HS-5 (cell line): ENCODE data around the gene FCN2.
"Not testable (repeated sequence)": the region's sequence is repeated elsewhere in the genome, so short reads cannot be mapped to it uniquely, and the experiment has no call there.

Experiments
- DNase-seq: peaks from one replicate; pipeline ENCODE4 v3.0.0-alpha.2; 2012; ENCODE audit warnings: low read depth

The FCN2 gene

GRCh38 chr9:134847752-134848432 is 32.7 kb upstream of the FCN2 start:
- no peak for DNase-seq

- no peak for DNase-seq
Observed at GRCh38 chr9:134848504-134848903, 32.1 kb upstream of the FCN2 start.

GRCh38 chr9:134850611-134851010 is 30.0 kb upstream of the FCN2 start:
- DNase-seq = no peak

DNA sequence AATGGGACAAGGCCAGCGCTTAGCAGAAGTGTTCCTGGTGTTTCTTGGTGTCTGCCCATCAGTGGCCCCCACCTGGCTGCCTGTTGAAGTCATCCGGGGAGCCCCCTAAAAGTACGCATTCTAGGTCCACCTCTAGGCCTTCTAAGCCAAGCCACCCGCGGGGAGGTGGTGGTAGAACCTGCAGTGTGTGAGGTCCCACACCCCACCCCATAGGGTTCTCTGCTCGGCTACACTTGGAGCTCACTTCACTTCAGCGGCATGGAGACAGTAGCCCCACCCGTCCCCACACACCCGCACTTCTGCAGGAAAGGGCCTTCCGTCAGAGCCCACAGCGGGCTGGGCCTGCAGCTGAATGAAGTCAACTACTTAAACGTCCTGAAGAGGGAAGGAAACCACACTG is 29.6 kb upstream of the FCN2 start:
- DNase-seq = no peak

DNA sequence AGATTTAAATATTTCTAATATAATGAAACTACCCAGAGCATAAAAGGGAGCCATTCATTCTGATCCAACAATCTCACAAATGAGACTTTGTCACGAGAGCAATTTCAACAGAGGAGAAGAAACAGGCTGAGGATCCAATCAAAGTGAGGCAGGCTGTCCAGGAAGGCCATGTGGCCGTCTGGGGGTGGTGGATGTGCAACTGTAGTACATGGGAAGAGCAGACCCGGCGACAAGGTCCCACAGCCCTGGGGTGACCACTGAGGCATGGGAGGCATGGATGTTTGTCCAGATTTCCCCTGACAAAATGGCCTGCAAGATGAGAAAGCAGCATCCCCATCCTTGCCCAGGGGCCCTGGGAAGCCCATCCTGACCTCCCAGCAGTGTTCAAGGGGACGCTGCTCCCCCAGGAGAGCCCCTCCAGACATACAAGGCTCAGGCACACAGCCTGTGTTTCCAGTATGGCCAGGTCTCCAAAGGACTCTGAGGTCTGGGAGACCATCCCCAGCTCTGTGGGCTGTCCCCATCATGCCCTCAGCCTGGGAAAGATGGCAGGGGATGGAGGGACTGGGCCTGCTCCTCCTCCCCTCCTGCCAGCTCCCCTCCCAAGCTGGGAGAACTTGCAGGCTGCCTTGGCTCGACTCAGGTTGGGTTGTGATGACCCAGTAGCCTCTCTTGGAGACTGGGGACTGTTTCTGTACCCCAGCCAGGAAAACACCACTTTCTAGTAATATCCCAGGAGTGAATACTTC is 27.5 kb upstream of the FCN2 start:
- DNase-seq = no peak

- DNase-seq = no peak
Observed at GRCh38 chr9:134853893-134854292, 26.7 kb upstream of the FCN2 start.

DNA sequence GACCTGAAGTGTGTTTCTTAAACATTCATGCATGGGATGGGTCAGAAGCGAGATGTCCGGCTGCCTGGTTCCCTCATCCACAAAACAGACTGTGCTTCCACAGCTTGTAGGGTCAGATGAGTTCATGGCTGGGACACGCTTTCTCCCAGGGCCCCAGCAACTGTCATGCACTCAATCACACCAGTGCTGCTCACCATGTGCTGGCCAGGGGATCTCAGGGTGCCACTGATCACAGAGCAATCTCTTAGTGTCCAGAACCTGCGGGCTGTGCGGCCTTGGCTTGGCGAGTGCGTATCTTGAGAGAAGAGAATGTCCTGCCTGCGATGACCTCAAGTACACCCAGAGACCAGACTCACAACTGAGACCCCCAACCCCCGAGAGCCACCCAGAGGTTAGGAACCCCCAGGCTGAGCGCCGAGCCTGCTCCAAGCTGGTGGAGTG is 26.0 kb upstream of the FCN2 start:
- DNase-seq = no peak

DNA sequence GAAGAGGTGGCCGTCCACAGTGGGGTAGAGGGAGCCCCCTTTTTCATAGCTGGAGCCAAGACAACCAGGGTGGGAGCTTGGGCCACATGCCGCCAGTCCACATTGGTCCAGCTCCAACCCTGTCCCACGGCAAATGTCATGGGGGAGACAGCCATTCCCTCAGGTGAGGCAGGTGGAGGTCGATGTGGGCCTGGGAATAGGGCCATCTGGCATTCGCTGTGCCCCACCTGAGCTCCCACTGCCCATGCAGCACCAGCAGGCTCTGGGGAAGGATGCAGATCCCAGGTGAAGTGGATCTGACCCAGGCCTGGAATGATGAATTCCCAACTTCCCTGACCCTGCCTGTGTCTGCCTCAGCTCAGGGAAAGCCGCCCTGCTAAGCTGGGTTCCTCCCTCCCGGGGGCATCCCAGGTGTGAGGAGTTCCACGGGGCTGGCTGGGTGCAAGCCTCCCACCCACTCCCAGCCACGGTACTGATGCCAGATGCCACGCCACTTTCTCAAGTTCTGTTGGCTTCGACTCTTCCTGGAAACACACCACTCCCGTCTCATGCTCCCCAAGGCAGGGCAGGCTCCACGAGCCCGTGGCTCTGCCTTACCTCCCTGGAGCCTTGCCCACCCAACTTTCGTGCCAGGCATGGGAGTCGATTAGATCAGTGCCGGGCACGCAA is 25.2 kb upstream of the FCN2 start:
- no peak for DNase-seq

- DNase-seq = no peak
Observed at GRCh38 chr9:134855900-134856377, 24.7 kb upstream of the FCN2 start.

- not testable (repeated sequence) for DNase-seq
Observed at GRCh38 chr9:134857451-134857850, 23.2 kb upstream of the FCN2 start.

- DNase-seq = peak; percentile 14
Observed at GRCh38 chr9:134858051-134858841, 22.4 kb upstream of the FCN2 start.

- no peak for DNase-seq
Observed at GRCh38 chr9:134860510-134860909, 20.1 kb upstream of the FCN2 start.

DNA sequence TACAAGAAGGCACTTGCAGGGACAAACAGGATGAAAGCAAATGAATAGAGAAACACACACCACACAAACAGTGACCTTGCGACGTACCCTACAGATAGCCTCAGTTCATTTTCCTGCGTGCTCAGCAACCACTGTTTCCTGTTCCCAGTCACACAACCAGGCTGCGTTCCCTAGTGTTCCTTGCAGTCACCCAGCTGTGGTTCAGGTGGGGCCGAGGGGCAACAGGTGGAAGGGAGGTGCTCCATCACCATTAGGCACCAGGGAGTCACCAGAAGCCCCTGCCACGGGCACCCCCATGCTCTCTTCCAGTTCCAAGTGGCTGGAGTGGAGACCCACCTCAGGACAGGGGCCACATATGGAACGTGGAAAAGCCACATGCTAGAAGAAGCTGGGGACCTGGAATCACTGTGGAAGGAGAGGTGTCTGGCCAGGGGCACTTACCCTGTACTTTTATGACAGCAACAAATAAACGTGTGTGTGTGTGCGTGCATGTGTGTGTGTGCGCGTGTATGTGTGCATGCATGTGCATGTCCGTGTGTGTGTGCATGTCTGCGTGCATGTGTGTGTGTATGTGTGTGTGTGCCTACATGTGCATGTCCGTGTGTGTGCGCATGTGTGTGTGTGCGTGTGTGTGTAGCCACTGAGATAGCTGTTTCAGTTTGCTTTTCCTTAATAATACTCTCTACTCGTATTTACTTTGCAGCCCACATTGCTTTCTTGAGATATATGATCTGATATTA is 18.8 kb upstream of the FCN2 start:
- no peak for DNase-seq

DNA sequence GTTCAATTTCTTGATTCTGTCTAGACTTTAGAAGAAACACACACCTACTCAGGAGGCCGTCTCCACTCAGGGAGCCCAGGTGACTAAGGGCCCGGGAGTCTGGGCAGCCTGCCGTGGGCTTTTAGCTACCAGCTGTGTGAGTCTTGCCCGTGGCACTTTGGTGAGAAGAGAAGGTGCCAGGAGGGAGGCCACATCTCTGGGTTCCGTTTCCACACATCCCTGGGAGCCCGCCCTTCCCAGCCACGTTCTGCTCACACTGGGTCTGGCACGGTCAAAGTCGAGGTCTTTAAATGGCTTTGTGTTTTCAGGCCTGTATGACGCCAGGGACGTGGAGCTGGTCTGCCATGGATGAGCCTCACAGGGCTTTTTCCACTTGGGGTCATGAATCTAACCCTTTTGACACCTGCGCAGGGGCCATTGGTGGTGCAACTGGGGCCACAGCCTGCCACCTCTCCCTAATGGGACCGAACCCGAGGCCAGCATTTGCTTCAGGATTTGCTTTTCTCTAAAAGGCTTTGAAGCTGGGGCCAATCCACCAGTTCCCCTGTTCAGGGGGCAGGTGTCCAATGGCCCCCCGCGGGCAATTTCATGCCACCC is 17.2 kb upstream of the FCN2 start:
- DNase-seq = no peak

DNA sequence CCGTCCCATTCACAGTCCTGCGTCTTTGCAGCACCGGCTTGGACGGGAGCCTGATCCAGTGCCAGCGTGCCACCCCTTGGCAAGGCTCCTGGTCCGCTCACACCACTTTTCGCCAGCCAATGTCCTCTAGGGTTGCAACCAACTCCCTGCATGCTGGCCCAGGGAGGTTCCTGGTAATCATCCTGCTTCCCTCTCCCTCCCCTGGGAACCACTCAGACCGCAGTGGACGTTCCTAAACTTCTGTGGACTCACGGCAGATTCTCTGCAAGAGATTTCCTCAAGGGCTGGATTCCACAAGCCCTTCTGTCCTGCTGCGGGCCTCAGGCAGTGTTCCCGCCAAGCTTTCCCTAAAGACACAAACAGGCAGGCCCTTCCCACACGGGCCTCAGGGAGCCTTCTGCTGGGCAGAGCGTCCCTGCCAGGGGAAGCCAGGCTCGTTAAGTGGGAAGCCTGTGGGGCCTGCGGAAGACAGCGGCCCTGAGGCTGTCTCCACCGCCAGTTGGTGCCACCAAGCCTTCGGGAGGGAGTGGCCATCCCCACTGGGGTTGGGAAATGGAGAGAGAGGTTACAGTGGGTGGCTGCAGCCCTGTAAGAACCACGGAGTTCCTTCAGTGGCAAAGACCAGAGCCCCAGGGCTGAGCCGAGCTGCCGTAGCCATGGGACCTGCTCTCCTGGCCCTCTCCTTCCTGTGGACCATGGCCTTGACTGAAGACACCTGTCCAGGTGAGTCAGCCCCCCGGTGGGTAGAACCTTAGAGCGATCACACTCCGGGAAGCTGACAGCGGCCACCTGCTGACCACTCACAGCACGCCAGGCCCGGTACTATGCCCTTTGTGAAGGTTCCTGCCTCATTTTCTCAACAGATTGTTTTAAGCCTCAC is 16.4 kb upstream of the FCN2 start:
- no peak for DNase-seq

DNA sequence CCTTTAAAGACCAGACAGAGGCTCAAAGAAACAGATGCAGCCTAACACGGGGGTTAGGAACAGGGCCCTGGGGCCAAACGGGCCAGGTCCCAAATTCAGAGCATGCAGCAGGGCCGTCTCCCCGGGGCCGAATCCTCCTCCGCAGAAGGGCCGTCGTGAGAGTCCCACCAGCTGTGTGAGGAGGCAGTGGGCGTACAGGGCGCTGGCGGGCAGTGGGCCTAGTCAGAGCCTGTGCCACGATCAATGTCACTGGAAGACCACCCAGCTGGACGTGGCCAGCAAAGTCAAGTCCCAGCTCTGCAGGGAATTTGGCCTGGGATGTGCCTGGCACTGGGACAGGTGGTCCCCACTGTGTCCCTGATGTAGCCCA is 15.8 kb upstream of the FCN2 start:
- DNase-seq = no peak

DNA sequence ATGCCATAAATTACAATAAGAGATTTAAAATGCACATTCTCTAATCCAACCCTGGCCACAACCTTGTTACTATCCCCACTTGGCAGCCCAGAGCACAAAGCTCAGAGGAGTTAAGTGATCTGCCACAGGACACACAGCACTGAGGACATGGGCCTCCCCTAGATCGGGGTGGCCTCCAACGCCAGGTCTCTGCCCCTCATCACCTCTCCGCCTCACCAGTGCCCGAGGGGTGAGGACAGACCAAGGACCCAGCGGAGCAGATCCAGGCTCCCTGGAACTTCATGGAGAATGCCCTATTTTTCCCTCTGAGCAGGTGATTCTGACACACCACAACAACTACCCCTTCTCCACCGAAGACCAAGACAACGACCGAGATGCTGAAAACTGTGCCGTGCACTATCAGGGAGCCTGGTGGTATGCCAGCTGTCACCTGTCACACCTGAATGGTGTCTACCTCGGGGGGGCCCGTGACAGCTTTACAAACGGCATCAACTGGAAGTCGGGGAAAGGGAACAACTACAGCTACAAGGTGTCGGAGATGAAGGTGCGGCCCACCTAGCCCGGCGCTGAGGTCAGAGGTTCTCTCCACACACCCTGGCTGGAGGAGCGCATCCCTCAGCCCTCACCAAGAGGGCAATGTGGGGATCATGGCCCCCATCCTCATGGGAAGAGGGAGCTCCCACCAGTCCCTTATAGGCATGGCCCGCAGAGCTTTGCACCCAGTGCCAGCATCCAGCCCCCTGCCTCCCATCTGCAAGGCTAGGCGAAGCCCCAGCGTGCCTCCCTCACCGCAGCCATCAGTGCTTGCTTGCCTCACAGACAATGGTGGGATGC is 12.5 kb upstream of the FCN2 start:
- DNase-seq = no peak

GRCh38 chr9:134868751-134869553 is 11.7 kb upstream of the FCN2 start:
- DNase-seq = no peak
